ENCODE results near the gene HOXD11.

HOXD11 gene

DNA sequence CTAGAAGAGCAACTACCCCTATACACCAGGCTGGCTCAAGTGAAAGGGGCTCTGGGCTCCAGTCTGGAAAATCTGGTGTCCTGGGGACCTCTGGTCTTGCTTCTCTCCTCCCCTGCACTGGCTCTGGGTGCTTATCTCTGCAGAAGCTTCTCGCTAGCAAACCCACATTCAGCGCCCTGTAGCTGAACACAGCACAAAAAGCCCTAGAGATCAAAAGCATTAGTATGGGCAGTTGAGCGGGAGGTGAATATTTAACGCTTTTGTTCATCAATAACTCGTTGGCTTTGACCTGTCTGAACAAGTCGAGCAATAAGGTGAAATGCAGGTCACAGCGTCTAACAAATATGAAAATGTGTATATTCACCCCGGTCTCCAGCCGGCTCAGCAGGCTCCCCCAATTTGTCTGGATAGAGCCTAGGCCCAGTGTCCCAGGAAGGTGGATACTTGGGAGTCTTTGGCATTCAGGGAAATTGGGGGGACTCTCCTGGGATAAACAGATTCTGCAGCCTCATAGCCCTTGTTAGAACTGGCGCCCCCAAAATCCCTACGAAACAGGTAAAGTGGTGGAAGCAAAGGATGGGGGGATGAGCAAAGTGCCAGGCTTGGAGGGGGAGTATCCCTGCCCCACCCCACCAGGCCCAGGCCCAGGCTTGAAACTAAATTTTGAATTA lies 41.8 kb downstream of the HOXD11 start:
- DNase-seq (ENCODE audit: low read depth in 3 of 3): no peak

GRCh38 chr2:176149481-176149938 lies 42.4 kb downstream of the HOXD11 start:
- DNase-seq (ENCODE audit: low read depth in 3 of 3): no peak

GRCh38 chr2:176149939-176150583 lies 43.0 kb downstream of the HOXD11 start:
- no peak for DNase-seq (ENCODE audit: low read depth in 3 of 3)

- DNase-seq (ENCODE audit: low read depth in 3 of 3): no peak
Measured at GRCh38 chr2:176150584-176151441, 43.7 kb downstream of the HOXD11 start.

DNA sequence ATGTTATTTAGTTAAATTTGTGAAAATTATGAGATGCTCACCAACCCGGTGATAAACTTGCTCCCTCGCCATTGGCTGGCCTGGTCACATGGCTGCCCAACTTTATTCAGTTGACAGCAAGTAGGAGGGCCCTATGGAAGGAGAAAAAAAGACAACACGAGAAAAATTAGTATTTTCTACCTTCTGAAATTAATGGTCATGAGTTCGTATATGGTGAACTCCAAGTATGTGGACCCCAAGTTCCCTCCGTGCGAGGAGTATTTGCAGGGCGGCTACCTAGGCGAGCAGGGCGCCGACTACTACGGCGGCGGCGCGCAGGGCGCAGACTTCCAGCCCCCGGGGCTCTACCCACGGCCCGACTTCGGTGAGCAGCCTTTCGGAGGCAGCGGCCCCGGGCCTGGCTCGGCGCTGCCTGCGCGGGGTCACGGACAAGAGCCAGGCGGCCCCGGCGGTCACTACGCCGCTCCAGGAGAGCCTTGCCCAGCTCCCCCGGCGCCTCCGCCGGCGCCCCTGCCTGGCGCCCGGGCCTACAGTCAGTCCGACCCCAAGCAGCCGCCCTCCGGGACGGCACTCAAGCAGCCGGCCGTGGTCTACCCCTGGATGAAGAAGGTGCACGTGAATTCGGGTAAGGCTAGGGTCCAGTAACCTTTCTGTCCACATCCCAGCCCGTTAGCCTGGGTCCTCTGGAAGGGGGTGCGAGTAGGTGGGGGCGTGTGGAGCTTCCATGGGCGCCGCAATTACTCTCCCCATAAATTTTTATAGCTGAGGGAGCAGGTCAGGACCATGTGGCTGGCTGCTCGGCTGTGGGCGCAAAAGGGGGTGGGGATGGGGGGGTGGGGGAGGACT lies 44.6 kb downstream of the HOXD11 start, which contains the start of gene HOXD4:
HOXD4 (plus strand) TSS at position 109 of the 846 bp plus-strand sequence; CDS start at position 193, 84 bp downstream.
- DNase-seq (ENCODE audit: low read depth in 3 of 3): no peak

DNA sequence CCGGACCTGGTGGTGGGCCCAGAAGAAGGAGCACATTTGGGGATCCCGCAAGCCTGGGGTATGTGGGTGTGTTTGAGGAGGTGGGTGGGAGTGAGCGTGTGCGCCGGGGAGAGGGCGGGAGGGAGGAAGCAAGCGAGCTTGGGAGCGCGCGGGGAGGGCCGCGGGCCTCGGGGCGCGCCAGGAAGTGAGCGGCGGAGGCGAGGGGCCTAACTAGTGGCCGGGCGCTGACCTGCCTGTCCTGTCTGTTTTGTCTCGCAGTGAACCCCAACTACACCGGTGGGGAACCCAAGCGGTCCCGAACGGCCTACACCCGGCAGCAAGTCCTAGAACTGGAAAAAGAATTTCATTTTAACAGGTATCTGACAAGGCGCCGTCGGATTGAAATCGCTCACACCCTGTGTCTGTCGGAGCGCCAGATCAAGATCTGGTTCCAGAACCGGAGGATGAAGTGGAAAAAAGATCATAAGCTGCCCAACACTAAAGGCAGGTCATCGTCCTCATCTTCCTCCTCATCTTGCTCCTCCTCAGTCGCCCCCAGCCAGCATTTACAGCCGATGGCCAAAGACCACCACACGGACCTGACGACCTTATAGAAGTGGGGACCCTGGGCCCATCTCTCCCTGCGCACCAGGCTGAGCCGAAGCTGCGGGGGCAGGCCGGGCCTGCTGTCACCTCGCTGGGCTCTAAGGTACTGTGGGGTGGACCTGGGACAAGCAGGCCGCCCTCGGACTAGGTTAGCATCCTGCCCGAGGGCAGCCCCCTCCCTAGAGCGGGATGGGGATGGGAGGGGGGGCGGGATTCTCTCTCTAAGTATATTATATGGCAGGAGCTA lies 45.5 kb downstream of the HOXD11 start:
- DNase-seq (ENCODE audit: low read depth in 3 of 3): no peak

DNA sequence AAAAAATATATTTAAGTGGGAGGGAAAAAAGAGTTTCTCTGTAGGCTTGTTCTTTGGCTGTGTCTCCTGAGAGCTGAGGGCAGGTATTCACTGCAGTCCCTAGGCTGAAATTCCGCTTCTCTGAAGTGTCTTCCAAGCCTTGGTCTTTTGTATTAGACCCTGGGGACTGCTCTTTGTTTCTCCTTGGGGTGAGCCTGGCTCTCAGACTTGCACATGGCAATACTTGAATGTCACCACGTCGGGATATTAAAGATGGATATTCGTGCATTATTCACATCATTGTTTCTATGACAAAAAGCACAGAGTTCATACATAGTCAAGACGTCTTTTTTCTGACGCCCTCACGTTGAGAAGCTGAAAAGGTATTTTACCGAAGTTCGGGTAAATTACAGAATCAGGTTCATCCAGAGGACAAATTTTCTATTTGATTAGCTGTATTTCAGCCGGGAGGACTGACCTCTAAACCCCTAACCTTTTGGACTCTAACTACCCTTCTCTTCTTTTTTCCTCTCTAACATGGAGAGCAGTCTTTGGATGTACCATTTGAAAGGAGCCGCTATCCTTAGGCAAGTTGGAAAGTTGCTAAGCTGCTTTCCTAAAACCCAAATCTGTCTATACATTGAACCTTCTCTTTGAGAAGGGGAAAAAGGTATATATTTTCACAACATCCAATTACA lies 47.6 kb downstream of the HOXD11 start:
- DNase-seq (ENCODE audit: low read depth in 3 of 3): no peak

- no peak for DNase-seq (ENCODE audit: low read depth in 3 of 3)
Measured at GRCh38 chr2:176155356-176156044, 48.4 kb downstream of the HOXD11 start.

GRCh38 chr2:176156301-176156806 lies 49.3 kb downstream of the HOXD11 start:
- DNase-seq (ENCODE audit: low read depth in 3 of 3): no peak

GRCh38 chr2:176156807-176157498 lies 49.9 kb downstream of the HOXD11 start, which contains the start of gene HOXD3:
HOXD3 (plus strand) TSS chr2:176157307; CDS start chr2:176169115, 11,808 bp downstream.
- DNase-seq (ENCODE audit: low read depth in 3 of 3): no peak

DNA sequence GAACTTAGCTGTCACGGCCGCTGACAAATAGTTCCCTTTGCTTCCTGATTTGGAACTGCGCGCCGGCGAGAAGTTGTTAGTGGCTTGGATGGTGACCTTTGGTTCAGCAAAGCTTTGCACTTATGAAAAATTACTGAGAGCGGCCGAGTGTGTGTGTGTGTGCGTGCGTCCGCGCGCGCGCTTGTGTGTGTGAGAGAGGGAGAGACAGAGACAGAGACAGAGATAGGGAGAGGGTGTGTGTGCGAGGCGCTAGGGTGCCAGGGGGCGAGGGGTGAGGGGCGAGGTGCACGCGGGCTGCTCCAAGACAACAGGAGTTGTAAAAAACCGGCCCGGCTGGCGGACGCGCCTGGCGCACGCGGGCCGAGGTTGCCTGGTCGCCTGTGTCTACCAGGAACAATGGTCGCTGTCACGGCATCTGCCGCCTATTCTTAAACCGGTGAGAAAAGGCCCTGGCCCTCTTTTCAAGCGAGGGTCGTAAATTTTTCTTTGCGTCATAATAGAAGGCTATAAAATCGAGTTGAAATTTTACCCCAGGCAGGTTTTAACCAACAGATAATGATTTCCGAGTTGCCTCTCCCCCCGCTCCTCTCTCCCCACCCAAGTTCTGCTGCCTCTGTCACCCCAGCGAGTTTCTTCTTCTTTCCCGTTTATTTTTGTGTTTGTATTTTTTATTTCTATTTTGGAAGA lies 50.6 kb downstream of the HOXD11 start:
- no peak for DNase-seq (ENCODE audit: low read depth in 3 of 3)

- DNase-seq (ENCODE audit: low read depth in 3 of 3): no peak
Measured at GRCh38 chr2:176158186-176158591, 51.1 kb downstream of the HOXD11 start.

DNA sequence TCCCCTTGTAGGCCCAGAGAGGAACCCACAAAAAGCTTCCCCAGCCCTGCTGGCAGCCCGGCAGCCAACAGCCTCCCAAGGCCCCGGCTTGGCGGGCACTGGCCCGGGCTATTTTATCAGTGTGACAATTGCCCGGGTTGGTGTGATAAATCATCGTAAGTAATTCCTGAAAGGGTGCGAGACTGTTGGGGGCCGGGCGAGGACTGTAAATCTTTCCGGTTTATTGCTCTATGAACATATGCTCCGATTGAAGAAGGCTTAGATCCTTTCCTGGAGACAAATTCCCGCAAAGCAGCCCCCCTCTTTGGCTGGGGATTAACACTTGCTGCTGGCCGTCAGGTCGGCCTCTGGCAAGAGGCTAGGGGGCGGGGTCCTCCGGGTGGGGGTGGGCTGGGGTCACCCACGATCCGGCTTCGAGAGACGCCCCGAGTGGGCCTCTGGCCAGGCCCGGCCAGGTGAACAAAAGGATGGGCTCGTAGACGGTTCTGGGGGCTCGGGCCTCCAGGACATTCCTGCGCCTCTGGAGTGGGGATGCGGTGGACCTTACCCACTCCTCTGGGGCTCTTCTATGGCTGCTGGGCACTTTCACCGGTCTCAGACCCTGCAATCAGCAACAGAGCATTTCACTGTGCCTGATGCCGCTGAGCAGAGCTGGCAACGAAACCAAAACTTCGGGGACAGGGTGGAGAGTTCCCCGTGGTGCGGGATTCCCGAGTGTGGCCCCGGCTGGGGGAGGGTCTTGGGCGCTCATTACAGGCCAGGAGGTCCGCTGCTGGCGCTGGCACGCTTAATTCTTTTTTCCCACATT lies 52.0 kb downstream of the HOXD11 start:
- DNase-seq (ENCODE audit: low read depth in 3 of 3): no peak

Measured in stimulated activated CD4-positive, alpha-beta T cell treated with anti-CD3 and anti-CD28 coated beads, TNF-alpha, amount 100 ng/mL, for 48 hours (primary cell).